Kasumi-1 (cell line): Measurements from ENCODE around the gene PAN2.
"Not testable (repeated sequence)": the region's sequence is repeated elsewhere in the genome, so short reads cannot be mapped to it uniquely, and the experiment has no call there.

Experiments
- DNase-seq, 2 experiments: peaks; one replicate each; lab custom pipeline; 2025; lab: John Stamatoyannopoulos, UW

PAN2 gene

GRCh38 chr12:56333679-56334489, at the start of gene PAN2:
TSS of gene PAN2 (minus strand) at chr12:56334000. CDS start at chr12:56333094, 906 bp downstream.
- peak; percentile 98 to 99 for DNase-seq

- DNase-seq = no peak
Measured at GRCh38 chr12:56382611-56383010, 48.8 kb upstream of the PAN2 start.

GRCh38 chr12:56377989-56378316, 44.2 kb upstream of the PAN2 start:
- no peak for DNase-seq

- no peak for DNase-seq
Measured at GRCh38 chr12:56377310-56377988, 43.6 kb upstream of the PAN2 start.

GRCh38 chr12:56375598-56376434, 42.0 kb upstream of the PAN2 start:
- DNase-seq = no peak

GRCh38 chr12:56374726-56375597, 41.2 kb upstream of the PAN2 start:
- DNase-seq = no peak

- no peak for DNase-seq
Measured at GRCh38 chr12:56373515-56373914, 39.7 kb upstream of the PAN2 start.

GRCh38 chr12:56366948-56367347, 33.1 kb upstream of the PAN2 start:
- no peak for DNase-seq

GRCh38 chr12:56362130-56363059, 28.6 kb upstream of the PAN2 start, which contains the start of gene APOF:
TSS of gene APOF (minus strand) at chr12:56362857. CDS start at chr12:56362745, 112 bp downstream.
- DNase-seq = no peak

- no peak for DNase-seq
Measured at GRCh38 chr12:56361487-56362129, 27.8 kb upstream of the PAN2 start.

- DNase-seq = peak; percentile 100
Measured at GRCh38 chr12:56359851-56360767, 26.3 kb upstream of the PAN2 start, which contains the start of gene STAT2. TSS of gene STAT2 (minus strand) at chr12:56360107. CDS start at chr12:56356571, 3,536 bp downstream.

GRCh38 chr12:56358836-56359532, 25.2 kb upstream of the PAN2 start:
- peak; percentile 45 to 54 for DNase-seq

- DNase-seq = no peak
Measured at GRCh38 chr12:56351325-56351724, 17.5 kb upstream of the PAN2 start.

GRCh38 chr12:56350662-56351061, 16.9 kb upstream of the PAN2 start:
- DNase-seq = no peak

GRCh38 chr12:56348776-56349175, 15.0 kb upstream of the PAN2 start:
- no peak for DNase-seq

GRCh38 chr12:56347255-56347654, 13.5 kb upstream of the PAN2 start:
- DNase-seq = not testable (repeated sequence)

GRCh38 chr12:56346675-56347074, 12.9 kb upstream of the PAN2 start:
- DNase-seq = no peak

GRCh38 chr12:56342290-56342689, 8.5 kb upstream of the PAN2 start:
- not testable (repeated sequence) for DNase-seq
